GM18520 (cell line): Measurements from ENCODE around the gene PNPLA7.
A peak's percentile ranks its signal among the peaks of the same experiment; 100 is the strongest.
"Not testable (repeated sequence)": the region's sequence is repeated elsewhere in the genome, so short reads cannot be mapped to it uniquely, and the experiment has no call there.

Experiments used
- ATAC-seq: cut with Tn5 transposase; IDR thresholded peaks from one replicate; pipeline ENCODE4 v1.9.1; 2021; ENCODE audit not compliant: unreplicated experiment

Gene PNPLA7

GRCh38 chr9:137550231-137550621, at the start of gene PNPLA7:
Gene PNPLA7 (minus strand): TSS chr9:137550402. CDS start chr9:137550197, 205 bp downstream.
- no peak for ATAC-seq

GRCh38 chr9:137598943-137599342, 48.7 kb upstream of the PNPLA7 start:
- ATAC-seq: no peak

- not testable (repeated sequence) for ATAC-seq
Observed at GRCh38 chr9:137596577-137596976, 46.4 kb upstream of the PNPLA7 start.

GRCh38 chr9:137593176-137593575, 43.0 kb upstream of the PNPLA7 start:
- ATAC-seq: no peak

GRCh38 chr9:137592767-137593166, 42.6 kb upstream of the PNPLA7 start:
- no peak for ATAC-seq

- peak; percentile 78 for ATAC-seq
Observed at GRCh38 chr9:137590469-137591383, 40.5 kb upstream of the PNPLA7 start, which contains the start of gene ZMYND19. Gene ZMYND19 (minus strand): TSS chr9:137590512. CDS start chr9:137590263, 249 bp downstream.

GRCh38 chr9:137590123-137590468, 39.9 kb upstream of the PNPLA7 start:
- ATAC-seq: no peak

- peak; percentile 8 for ATAC-seq
Observed at GRCh38 chr9:137589441-137590122, 39.4 kb upstream of the PNPLA7 start.

GRCh38 chr9:137588891-137589290, 38.7 kb upstream of the PNPLA7 start:
- no peak for ATAC-seq

GRCh38 chr9:137588311-137588710, 38.1 kb upstream of the PNPLA7 start:
- no peak for ATAC-seq

GRCh38 chr9:137586854-137587253, 36.7 kb upstream of the PNPLA7 start:
- ATAC-seq: no peak

- no peak for ATAC-seq
Observed at GRCh38 chr9:137583957-137584356, 33.8 kb upstream of the PNPLA7 start.

GRCh38 chr9:137583347-137583746, 33.1 kb upstream of the PNPLA7 start:
- ATAC-seq: no peak

GRCh38 chr9:137582286-137582860, 32.2 kb upstream of the PNPLA7 start:
- ATAC-seq: no peak

- no peak for ATAC-seq
Observed at GRCh38 chr9:137581361-137582285, 31.4 kb upstream of the PNPLA7 start.

- ATAC-seq: no peak
Observed at GRCh38 chr9:137580954-137581322, 30.7 kb upstream of the PNPLA7 start.

- ATAC-seq: no peak
Observed at GRCh38 chr9:137580209-137580953, 30.2 kb upstream of the PNPLA7 start.

- no peak for ATAC-seq
Observed at GRCh38 chr9:137579259-137579604, 29.0 kb upstream of the PNPLA7 start.

GRCh38 chr9:137578518-137579258, 28.5 kb upstream of the PNPLA7 start, which contains the start of gene DPH7:
Gene DPH7 (minus strand): TSS chr9:137578925. CDS start chr9:137578777, 148 bp downstream.
- ATAC-seq: peak; percentile 90
